Mesothelial cell of epicardium (in vitro differentiated cells): Measurements from ENCODE around the gene XYLT1. TPM values are rescaled to one million over a fixed set of nuclear protein-coding genes. Genes with fewer than 3 reads are reported as not detected.

Experiments used
- DNase-seq, 2 experiments: peaks; one replicate each; pipeline ENCODE4 v3.0.0; 2021; ENCODE audit warnings: low spot score in 2 of 2; ENCODE audit not compliant: unreplicated experiment in 2 of 2
- H3K27ac Mint-ChIP-seq: 2 replicates; pipeline ENCODE4 v1.8.0; 2021; ENCODE audit warnings: mixed read lengths
- H3K27me3 Mint-ChIP-seq: 2 replicates; pipeline ENCODE4 v1.8.0; 2021; ENCODE audit warnings: low read depth, mixed read lengths
- H3K36me3 Mint-ChIP-seq: 2 replicates; pipeline ENCODE4 v1.8.0; 2021; ENCODE audit warnings: mixed read lengths
- H3K4me1 Mint-ChIP-seq: 2 replicates; pipeline ENCODE4 v1.8.0; 2021; ENCODE audit warnings: mixed read lengths
- H3K4me3 Mint-ChIP-seq: 2 replicates; pipeline ENCODE4 v1.8.0; 2021; ENCODE audit warnings: mild to moderate bottlenecking, moderate library complexity, mixed read lengths
- H3K9me3 Mint-ChIP-seq: 2 replicates; pipeline ENCODE4 v1.8.0; 2021; ENCODE audit warnings: mixed read lengths
- CTCF ChIP-seq: fragments of 200-600 bp; sonication (generic); IDR thresholded peaks from one replicate; pipeline ENCODE4 v1.5.0; 2021; ENCODE audit warnings: antibody characterized with exemption; ENCODE audit not compliant: unreplicated experiment
- total RNA-seq: library from RNA; stranded (reverse); gene quantifications from 3 replicates; pipeline ENCODE4 v1.2.1, GENCODE V29; 2021

The XYLT1 gene
- total RNA-seq, 1 donor from 2014 or later = 15.2 TPM

GRCh38 chr16:17354141-17354601, 116.6 kb downstream of the XYLT1 start:
- H3K4me1 Mint-ChIP-seq = peaks cover 5% of the 10 kb centered on the region
- H3K27me3 Mint-ChIP-seq = peaks cover 3% of the 10 kb centered on the region
- no peaks in the 10 kb centered on the region for H3K9me3 Mint-ChIP-seq
- H3K36me3 Mint-ChIP-seq = no peaks in the 10 kb centered on the region
- H3K4me3 Mint-ChIP-seq = no peak overlapping the region
- no peak overlapping the region for H3K27ac Mint-ChIP-seq
- no peak for TF ChIP-seq CTCF
- no peak for DNase-seq

- Mint-ChIP-seq H3K4me3 (no peak overlapping the region), H3K9me3 (no peaks in the 10 kb centered on the region), H3K36me3 (no peaks in the 10 kb centered on the region), H3K27me3 (peaks cover under 1% of the 10 kb centered on the region), H3K27ac (no peak overlapping the region), H3K4me1 (peaks cover 5% of the 10 kb centered on the region)
- TF ChIP-seq CTCF = no peak
- no peak for DNase-seq
Measured at GRCh38 chr16:17353561-17353960, 117.2 kb downstream of the XYLT1 start.

- Mint-ChIP-seq H3K36me3 (no peaks in the 10 kb centered on the region), H3K4me1 (peaks cover 5% of the 10 kb centered on the region), H3K4me3 (no peak overlapping the region), H3K9me3 (no peaks in the 10 kb centered on the region), H3K27me3 (no peaks in the 10 kb centered on the region), H3K27ac (no peak overlapping the region)
- no peak for DNase-seq
- no peak for TF ChIP-seq CTCF
Measured at GRCh38 chr16:17351441-17352035, 119.2 kb downstream of the XYLT1 start.

GRCh38 chr16:17350207-17350606, 120.6 kb downstream of the XYLT1 start:
- no peaks in the 10 kb centered on the region for H3K27me3 Mint-ChIP-seq
- no peak for DNase-seq
- H3K4me1 Mint-ChIP-seq = peaks cover 5% of the 10 kb centered on the region
- H3K9me3 Mint-ChIP-seq = no peaks in the 10 kb centered on the region
- no peaks in the 10 kb centered on the region for H3K36me3 Mint-ChIP-seq
- TF ChIP-seq CTCF = no peak
- no peak overlapping the region for H3K27ac Mint-ChIP-seq
- H3K4me3 Mint-ChIP-seq = no peak overlapping the region

- Mint-ChIP-seq H3K4me1 (peaks cover 2% of the 10 kb centered on the region), H3K36me3 (no peaks in the 10 kb centered on the region), H3K27ac (no peak overlapping the region)
Measured at GRCh38 chr16:17348826-17349225, 121.9 kb downstream of the XYLT1 start.

More at GRCh38 chr16:17348826-17349225, 121.9 kb downstream of the XYLT1 start:
- no peaks in the 10 kb centered on the region for H3K9me3 Mint-ChIP-seq
- no peak overlapping the region for H3K4me3 Mint-ChIP-seq
- TF ChIP-seq CTCF = no peak
- no peak for DNase-seq
- no peaks in the 10 kb centered on the region for H3K27me3 Mint-ChIP-seq
